Testis (tissue), 2 donors: ENCODE measurements around the gene TMEM164.

Experiments
- POLR2A ChIP-seq: fragments of 450-650 bp; IDR thresholded peaks from one replicate; pipeline ENCODE4 v1.6.1; 2017; ENCODE audit warnings: antibody characterized with exemption, mild to moderate bottlenecking, moderate library complexity
- TF ChIP-seq, protein P1 (sequence below), 3 experiments: fragments of 450-650 bp in 2 of 3; fragments of 200-600 bp in 1 of 3; sonication (generic) in 1 of 3; IDR thresholded peaks; one replicate each; pipeline ENCODE4 v1.5.1; 2016 to 2019; ENCODE audit warnings: antibody characterized with exemption in 3 of 3, mild to moderate bottlenecking in 2 of 3, moderate library complexity in 1 of 3

DNA sequence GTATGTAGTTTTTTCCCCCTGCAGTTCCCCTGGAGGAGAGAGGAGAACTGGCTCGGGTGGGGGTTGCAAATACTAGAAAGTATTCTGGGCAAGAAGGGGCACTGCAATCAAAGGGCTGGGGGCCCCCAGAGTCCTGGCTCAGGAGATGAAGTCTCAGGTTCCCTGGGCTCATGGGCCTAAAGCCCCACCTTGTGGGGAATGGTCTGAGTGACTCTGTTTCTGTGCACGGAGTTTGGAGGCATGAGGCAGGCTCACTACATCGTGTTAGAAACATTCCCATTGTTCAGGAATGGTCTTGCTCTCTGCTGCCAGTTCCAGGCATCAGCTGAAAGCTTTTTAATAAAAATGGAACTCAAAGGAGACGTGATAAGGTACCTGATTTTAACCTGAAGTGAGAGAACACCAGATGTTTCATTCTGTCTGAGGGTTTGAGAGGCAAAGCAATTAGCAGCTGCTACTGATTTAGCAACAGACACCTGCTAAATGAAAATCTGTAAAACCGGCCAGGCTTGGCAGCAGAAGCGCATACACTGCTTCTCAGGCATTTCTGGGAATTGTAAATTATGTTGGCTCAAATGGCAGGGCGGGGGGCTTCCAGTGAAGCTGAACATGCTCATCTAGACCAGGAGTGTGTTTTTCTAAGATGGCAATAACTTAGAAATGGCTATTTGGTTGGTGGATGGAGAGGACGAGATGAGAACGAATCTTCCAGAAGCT is 122.7 kb downstream of the TMEM164 start:
- TF ChIP-seq, protein P1, sequence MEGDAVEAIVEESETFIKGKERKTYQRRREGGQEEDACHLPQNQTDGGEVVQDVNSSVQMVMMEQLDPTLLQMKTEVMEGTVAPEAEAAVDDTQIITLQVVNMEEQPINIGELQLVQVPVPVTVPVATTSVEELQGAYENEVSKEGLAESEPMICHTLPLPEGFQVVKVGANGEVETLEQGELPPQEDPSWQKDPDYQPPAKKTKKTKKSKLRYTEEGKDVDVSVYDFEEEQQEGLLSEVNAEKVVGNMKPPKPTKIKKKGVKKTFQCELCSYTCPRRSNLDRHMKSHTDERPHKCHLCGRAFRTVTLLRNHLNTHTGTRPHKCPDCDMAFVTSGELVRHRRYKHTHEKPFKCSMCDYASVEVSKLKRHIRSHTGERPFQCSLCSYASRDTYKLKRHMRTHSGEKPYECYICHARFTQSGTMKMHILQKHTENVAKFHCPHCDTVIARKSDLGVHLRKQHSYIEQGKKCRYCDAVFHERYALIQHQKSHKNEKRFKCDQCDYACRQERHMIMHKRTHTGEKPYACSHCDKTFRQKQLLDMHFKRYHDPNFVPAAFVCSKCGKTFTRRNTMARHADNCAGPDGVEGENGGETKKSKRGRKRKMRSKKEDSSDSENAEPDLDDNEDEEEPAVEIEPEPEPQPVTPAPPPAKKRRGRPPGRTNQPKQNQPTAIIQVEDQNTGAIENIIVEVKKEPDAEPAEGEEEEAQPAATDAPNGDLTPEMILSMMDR (IDR thresholded peaks at IDR 0.05) = no peak
- no peak for TF ChIP-seq POLR2A
